DMS53 treated with DMSO at 0.1 percent for 48 hours (cell line): Measurements from ENCODE around the gene ZNF384.
"Not testable (repeated sequence)": the region's sequence is repeated elsewhere in the genome, so short reads cannot be mapped to it uniquely, and the experiment has no call there.

Experiments used
- DNase-seq: peaks from one replicate; lab custom pipeline; 2025; ENCODE audit not compliant: unreplicated experiment; lab: John Stamatoyannopoulos, UW

ZNF384 gene

GRCh38 chr12:6688999-6689882, at the start of gene ZNF384:
ZNF384 (minus strand) TSS chr12:6689375; CDS start chr12:6679520, 9,855 bp downstream.
- DNase-seq = peak; percentile 100

- no peak for DNase-seq
Observed at GRCh38 chr12:6736754-6737153, 47.6 kb upstream of the ZNF384 start.

GRCh38 chr12:6735448-6736191, 46.4 kb upstream of the ZNF384 start:
- DNase-seq = peak; percentile 83

GRCh38 chr12:6734506-6735387, 45.6 kb upstream of the ZNF384 start:
- DNase-seq = no peak

GRCh38 chr12:6730169-6730568, 41.0 kb upstream of the ZNF384 start:
- DNase-seq = no peak

- DNase-seq = no peak
Observed at GRCh38 chr12:6729186-6729585, 40.0 kb upstream of the ZNF384 start.

GRCh38 chr12:6725350-6725749, 36.2 kb upstream of the ZNF384 start:
- DNase-seq = no peak

GRCh38 chr12:6724409-6724797, 35.2 kb upstream of the ZNF384 start:
- no peak for DNase-seq

GRCh38 chr12:6723607-6724408, 34.6 kb upstream of the ZNF384 start, which contains the start of gene COPS7A:
COPS7A (plus strand) TSS chr12:6724046; CDS start chr12:6724657, 611 bp downstream.
- DNase-seq = peak; percentile 100

- DNase-seq = no peak
Observed at GRCh38 chr12:6722863-6723262, 33.7 kb upstream of the ZNF384 start.

- no peak for DNase-seq
Observed at GRCh38 chr12:6716874-6717437, 27.8 kb upstream of the ZNF384 start.

- DNase-seq = not testable (repeated sequence)
Observed at GRCh38 chr12:6716031-6716873, 27.1 kb upstream of the ZNF384 start.

- no peak for DNase-seq
Observed at GRCh38 chr12:6708960-6709394, 19.8 kb upstream of the ZNF384 start.

- not testable (repeated sequence) for DNase-seq
Observed at GRCh38 chr12:6708351-6708750, 19.2 kb upstream of the ZNF384 start.

- peak; percentile 52 for DNase-seq
Observed at GRCh38 chr12:6703631-6704030, 14.5 kb upstream of the ZNF384 start.

- no peak for DNase-seq
Observed at GRCh38 chr12:6701078-6701768, 12.0 kb upstream of the ZNF384 start.

GRCh38 chr12:6700646-6701051, 11.5 kb upstream of the ZNF384 start, which contains the start of gene PIANP:
PIANP (minus strand) TSS chr12:6700815; CDS start chr12:6698061, 2,754 bp downstream.
- no peak for DNase-seq

GRCh38 chr12:6699989-6700645, 10.9 kb upstream of the ZNF384 start:
- no peak for DNase-seq
